Activated B cell treated with CpG ODN at 0.5 μM for 24 hours (primary cell): ENCODE data around the gene C8B. TPM values are rescaled to one million over a fixed set of nuclear protein-coding genes. Genes with fewer than 3 reads are reported as not detected.

Experiments
- ATAC-seq: fragments of 200-7000 bp; cut with Tn5 transposase; one replicate; pipeline ENCODE4 v1.10.0; 2021; ENCODE audit warnings: low read depth, mild to moderate bottlenecking, moderate library complexity
- CTCF ChIA-PET: fragments of 350-600 bp; sonication (Branson Sonifier 250); formaldehyde crosslinking; loops from one replicate; lab custom pipeline; 2021; ENCODE audit warnings: antibody characterized with exemption; lab: Charles Lee
- POLR2A ChIA-PET: fragments of 350-600 bp; sonication (Branson Sonifier 250); formaldehyde crosslinking; loops from one replicate; lab custom pipeline; 2021; ENCODE audit warnings: antibody characterized with exemption; lab: Charles Lee
- DNase-seq: peaks from one replicate; pipeline ENCODE4 v3.0.0; 2022
- H3K27ac Mint-ChIP-seq: one replicate; pipeline ENCODE4 v1.8.0; 2020; ENCODE audit warnings: mixed read lengths
- H3K27me3 Mint-ChIP-seq: one replicate; pipeline ENCODE4 v1.8.0; 2021; ENCODE audit warnings: mixed read lengths
- H3K36me3 Mint-ChIP-seq: one replicate; pipeline ENCODE4 v1.8.0; 2021; ENCODE audit warnings: low read depth, mixed read lengths
- H3K4me1 Mint-ChIP-seq: one replicate; pipeline ENCODE4 v1.8.0; 2021; ENCODE audit warnings: mixed read lengths
- H3K4me3 Mint-ChIP-seq: one replicate; pipeline ENCODE4 v1.8.0; 2020; ENCODE audit warnings: mild to moderate bottlenecking, mixed read lengths
- H3K9me3 Mint-ChIP-seq: one replicate; pipeline ENCODE4 v1.8.0; 2020; ENCODE audit warnings: mixed read lengths
- intact Hi-C: fragments of 100-400 bp; cut with micrococcal nuclease; formaldehyde crosslinking; loops from one replicate; pipeline ENCODE4 v1.15.1; 2024
- total RNA-seq: library from RNA; stranded (reverse); gene quantifications from 2 replicates; pipeline ENCODE4 v1.2.3, GENCODE V29; 2022
- TF ChIP-seq, protein P1 (sequence below): fragments of 200-600 bp; IDR thresholded peaks from one replicate; pipeline ENCODE4 v1.8.0; 2022; ENCODE audit warnings: antibody characterized with exemption, mild to moderate bottlenecking

C8B gene
- total RNA-seq, 1 donor from 2014 or later = not detected

DNA sequence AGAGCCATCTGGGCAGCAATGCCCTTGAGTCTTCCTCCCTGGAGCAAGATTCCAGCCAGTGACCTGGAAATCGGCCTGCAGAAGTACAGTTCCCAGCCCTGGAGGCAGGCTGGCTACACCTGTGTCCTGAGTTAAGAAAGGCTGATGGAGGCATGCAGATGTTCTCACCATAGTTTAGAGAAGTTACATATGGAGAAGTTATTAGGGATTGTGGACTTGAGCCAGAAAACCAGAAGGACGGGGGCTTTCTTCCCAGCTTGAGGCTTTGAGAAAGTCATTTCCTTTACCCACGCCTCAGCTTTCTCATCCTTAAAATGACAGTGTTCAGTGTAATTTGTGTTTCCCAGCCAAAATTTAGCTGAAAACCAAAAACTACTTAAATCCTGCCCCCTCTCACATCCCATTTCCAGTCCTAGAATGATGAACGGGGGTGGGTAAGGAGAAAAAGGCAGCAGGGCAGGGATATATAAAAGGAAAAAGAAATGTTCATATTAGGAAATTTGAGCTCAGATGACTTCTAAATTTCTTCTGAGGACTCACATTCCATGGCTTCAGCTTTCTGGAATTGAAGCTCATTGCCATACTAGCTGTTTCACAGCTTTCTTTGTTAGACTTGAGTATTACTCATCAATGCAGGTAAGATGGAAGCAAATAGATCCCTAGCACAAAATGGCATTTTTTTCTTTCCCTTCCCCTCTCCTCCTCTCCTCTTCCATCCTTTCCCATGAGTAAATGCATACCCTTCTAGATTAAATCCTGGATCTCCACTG lies 14.4 kb upstream of the C8B start:
- H3K36me3 Mint-ChIP-seq = no peaks in the 10 kb centered on the region
- H3K27me3 Mint-ChIP-seq = peaks cover 3% of the 10 kb centered on the region
- no peak for DNase-seq
- CTCF ChIA-PET = no interaction called here
- POLR2A ChIA-PET = no interaction called here
- no peak for ATAC-seq
- no peak overlapping the region for H3K4me3 Mint-ChIP-seq
- intact Hi-C loops = no loop called here
- no peak overlapping the region for H3K27ac Mint-ChIP-seq
- no peaks in the 10 kb centered on the region for H3K9me3 Mint-ChIP-seq
- no peaks in the 10 kb centered on the region for H3K4me1 Mint-ChIP-seq
- TF ChIP-seq, protein P1, sequence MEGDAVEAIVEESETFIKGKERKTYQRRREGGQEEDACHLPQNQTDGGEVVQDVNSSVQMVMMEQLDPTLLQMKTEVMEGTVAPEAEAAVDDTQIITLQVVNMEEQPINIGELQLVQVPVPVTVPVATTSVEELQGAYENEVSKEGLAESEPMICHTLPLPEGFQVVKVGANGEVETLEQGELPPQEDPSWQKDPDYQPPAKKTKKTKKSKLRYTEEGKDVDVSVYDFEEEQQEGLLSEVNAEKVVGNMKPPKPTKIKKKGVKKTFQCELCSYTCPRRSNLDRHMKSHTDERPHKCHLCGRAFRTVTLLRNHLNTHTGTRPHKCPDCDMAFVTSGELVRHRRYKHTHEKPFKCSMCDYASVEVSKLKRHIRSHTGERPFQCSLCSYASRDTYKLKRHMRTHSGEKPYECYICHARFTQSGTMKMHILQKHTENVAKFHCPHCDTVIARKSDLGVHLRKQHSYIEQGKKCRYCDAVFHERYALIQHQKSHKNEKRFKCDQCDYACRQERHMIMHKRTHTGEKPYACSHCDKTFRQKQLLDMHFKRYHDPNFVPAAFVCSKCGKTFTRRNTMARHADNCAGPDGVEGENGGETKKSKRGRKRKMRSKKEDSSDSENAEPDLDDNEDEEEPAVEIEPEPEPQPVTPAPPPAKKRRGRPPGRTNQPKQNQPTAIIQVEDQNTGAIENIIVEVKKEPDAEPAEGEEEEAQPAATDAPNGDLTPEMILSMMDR = no peak

- CTCF ChIA-PET = no interaction called here
- no peaks in the 10 kb centered on the region for H3K36me3 Mint-ChIP-seq
- ATAC-seq (no peak), DNase-seq (no peak)
- TF ChIP-seq, protein P1 = no peak
- POLR2A ChIA-PET = no interaction called here
- H3K4me1 Mint-ChIP-seq = no peaks in the 10 kb centered on the region
- H3K9me3 Mint-ChIP-seq = no peaks in the 10 kb centered on the region
- H3K4me3 Mint-ChIP-seq = no peak overlapping the region
- H3K27me3 Mint-ChIP-seq = peaks cover 3% of the 10 kb centered on the region
- H3K27ac Mint-ChIP-seq = no peak overlapping the region
- intact Hi-C loops = no loop called here
These were observed 13.0 kb upstream of the C8B start for GRCh38 chr1:56978819-56979218.

- intact Hi-C loops = no loop called here
- Mint-ChIP-seq H3K27ac (no peak overlapping the region), H3K36me3 (no peaks in the 10 kb centered on the region), H3K4me3 (no peak overlapping the region), H3K4me1 (no peaks in the 10 kb centered on the region), H3K9me3 (no peaks in the 10 kb centered on the region), H3K27me3 (peaks cover 3% of the 10 kb centered on the region)
- ChIA-PET CTCF (no interaction called here), POLR2A (no interaction called here)
- TF ChIP-seq, protein P1 = no peak
- ATAC-seq (no peak), DNase-seq (no peak)
These were observed 12.1 kb upstream of the C8B start for GRCh38 chr1:56977910-56978309.

DNA sequence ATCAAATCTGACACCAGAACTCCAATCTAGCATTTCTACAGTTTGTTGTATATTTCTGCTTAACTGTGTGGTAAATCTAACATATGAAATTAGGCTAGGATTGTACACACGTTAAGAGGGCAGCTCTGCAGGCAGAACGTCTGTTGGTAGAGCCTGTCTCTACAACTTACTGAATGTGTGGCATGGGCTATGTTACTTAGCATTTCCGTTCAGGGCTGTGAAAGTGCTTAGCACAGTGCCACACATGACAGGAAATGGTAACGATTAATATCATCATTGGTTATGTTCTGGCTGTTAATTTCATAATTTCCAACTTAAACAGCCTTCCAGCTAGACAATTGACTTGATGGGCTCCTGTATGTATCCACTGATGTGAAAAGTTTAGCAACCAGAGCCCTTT lies 9.6 kb upstream of the C8B start:
- Mint-ChIP-seq H3K9me3 (no peaks in the 10 kb centered on the region), H3K27me3 (peaks cover 3% of the 10 kb centered on the region), H3K4me3 (no peak overlapping the region), H3K36me3 (no peaks in the 10 kb centered on the region), H3K27ac (no peak overlapping the region), H3K4me1 (no peaks in the 10 kb centered on the region)
- no peak for DNase-seq
- POLR2A ChIA-PET = no interaction called here
- CTCF ChIA-PET = no interaction called here
- ATAC-seq = no peak
- intact Hi-C loops = no loop called here
- TF ChIP-seq, protein P1 = no peak

- H3K4me1 Mint-ChIP-seq = no peaks in the 10 kb centered on the region
- no peak for DNase-seq
- ChIA-PET POLR2A (no interaction called here), CTCF (no interaction called here)
- H3K9me3 Mint-ChIP-seq = no peaks in the 10 kb centered on the region
- H3K36me3 Mint-ChIP-seq = no peaks in the 10 kb centered on the region
- intact Hi-C loops = no loop called here
- H3K4me3 Mint-ChIP-seq = no peak overlapping the region
- TF ChIP-seq, protein P1 = no peak
- ATAC-seq = no peak
- H3K27ac Mint-ChIP-seq = no peak overlapping the region
- no peaks in the 10 kb centered on the region for H3K27me3 Mint-ChIP-seq
These were observed 8.3 kb upstream of the C8B start for GRCh38 chr1:56973923-56974742.
